Posterior cingulate gyrus (tissue), 11 donors: Measurements from ENCODE around the gene ARHGDIG.
"Not testable (repeated sequence)": the region's sequence is repeated elsewhere in the genome, so short reads cannot be mapped to it uniquely, and the experiment has no call there.

Source experiments
- DNase-seq, 10 donors: peaks; one replicate each; pipeline versions ENCODE4 v3.0.0 to v3.0.0-alpha.2; 2020 to 2021; ENCODE audit warnings: mixed read lengths in 3 of 10
- intact Hi-C: fragments of 100-400 bp; cut with DNase I; formaldehyde crosslinking; loops from one replicate; pipeline ENCODE4 v1.15.1; 2023

The ARHGDIG gene

DNA sequence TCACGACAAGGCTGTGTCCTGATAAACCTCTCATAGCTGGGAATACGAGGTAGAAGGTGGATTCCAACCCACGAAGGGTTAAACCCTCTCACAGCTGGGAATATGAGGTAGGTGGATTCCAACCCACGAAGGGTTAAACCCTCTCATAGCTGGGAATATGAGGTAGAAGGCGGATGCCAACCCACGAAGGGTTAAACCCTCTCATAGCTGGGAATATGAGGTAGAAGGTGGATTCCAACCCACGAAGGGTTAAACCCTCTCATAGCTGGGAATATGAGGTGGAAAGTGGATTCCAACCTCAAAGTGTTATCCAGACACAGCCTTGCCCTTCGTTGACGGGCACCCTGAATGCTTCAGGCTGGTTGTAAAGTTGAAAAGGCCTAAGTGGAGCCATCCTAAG, 41.1 kb downstream of the ARHGDIG start:
- no peak for DNase-seq
- intact Hi-C loops = no loop called here

GRCh38 chr16:322476-323143, 42.2 kb downstream of the ARHGDIG start:
- peak in 1 of 10 donors; percentile 52 for DNase-seq
- intact Hi-C loops = no loop called here

DNA sequence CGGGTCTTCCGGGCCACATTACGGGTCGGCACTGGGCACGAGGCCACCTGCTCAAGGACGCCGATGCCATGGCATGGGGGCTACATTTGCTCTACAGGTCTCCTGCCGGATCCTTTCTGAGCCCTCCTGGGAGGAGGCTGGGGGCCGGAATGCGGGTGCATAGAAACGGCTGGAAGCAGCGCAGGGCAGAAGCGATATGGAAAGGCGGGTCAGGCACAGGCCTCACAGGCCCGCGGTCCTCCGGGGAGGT, 43.7 kb downstream of the ARHGDIG start:
- intact Hi-C loops = no loop called here
- DNase-seq = peak in 1 of 10 donors; percentile 55

- peak in 1 of 10 donors; percentile 67 for DNase-seq
- intact Hi-C loops = no loop called here
Measured at GRCh38 chr16:324451-325334, 44.3 kb downstream of the ARHGDIG start.

GRCh38 chr16:325375-326145, 45.2 kb downstream of the ARHGDIG start:
- peak in 1 of 10 donors; percentile 62 for DNase-seq

GRCh38 chr16:330741-331140, 50.4 kb downstream of the ARHGDIG start:
- DNase-seq = no peak
- intact Hi-C loops = no loop called here

More at GRCh38 chr16:325375-326145, 45.2 kb downstream of the ARHGDIG start:
- intact Hi-C loops = no loop called here

DNA sequence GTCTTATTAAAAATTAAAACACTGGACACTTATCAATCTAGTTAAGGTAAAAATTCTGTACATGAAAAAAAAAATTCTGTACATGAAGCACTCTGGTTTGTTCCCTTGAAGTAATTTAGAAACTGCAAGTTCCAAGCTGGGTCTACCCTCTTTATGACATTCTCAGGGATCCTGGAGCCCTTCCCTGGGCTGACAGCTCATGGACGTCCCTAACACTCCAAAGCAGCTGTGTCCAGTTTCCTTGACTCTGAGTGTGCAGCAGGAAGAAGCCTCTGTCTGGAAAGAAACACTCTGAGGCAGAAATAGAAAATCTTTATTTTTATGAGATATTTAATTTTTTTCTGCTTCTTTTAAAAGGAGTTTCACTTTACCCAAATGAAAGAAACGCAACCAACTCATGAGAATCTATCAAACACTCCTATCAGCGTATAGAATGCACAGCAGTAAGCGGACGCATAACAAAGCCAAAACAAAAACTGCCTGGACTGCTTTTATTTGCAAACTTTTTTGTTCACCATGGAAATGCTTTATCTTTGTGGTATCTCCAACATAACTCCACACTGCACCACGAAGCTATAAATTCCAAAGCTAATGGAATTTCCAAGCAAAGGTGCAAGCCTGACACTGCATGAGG, 50.9 kb downstream of the ARHGDIG start:
- intact Hi-C loops, DNase-seq: not testable (repeated sequence)
